Osteocyte (in vitro differentiated cells): ENCODE measurements around the gene JPH3. TPM values are rescaled to one million over a fixed set of nuclear protein-coding genes. Genes with fewer than 3 reads are reported as not detected.

ENCODE experiments used
- DNase-seq: peaks from one replicate; pipeline ENCODE4 v3.0.0; 2021; ENCODE audit warnings: mixed read lengths; ENCODE audit not compliant: unreplicated experiment; ENCODE audit errors: extremely low spot score
- H3K27ac Mint-ChIP-seq: one replicate; pipeline ENCODE4 v1.8.0; 2021; ENCODE audit warnings: mild to moderate bottlenecking, mixed read lengths; ENCODE audit not compliant: unreplicated experiment
- H3K27me3 Mint-ChIP-seq: one replicate; pipeline ENCODE4 v1.8.0; 2021; ENCODE audit warnings: mixed read lengths; ENCODE audit not compliant: unreplicated experiment
- H3K36me3 Mint-ChIP-seq: one replicate; pipeline ENCODE4 v1.8.0; 2021; ENCODE audit warnings: mixed read lengths; ENCODE audit not compliant: unreplicated experiment
- H3K4me1 Mint-ChIP-seq: one replicate; pipeline ENCODE4 v1.8.0; 2021; ENCODE audit warnings: mixed read lengths; ENCODE audit not compliant: unreplicated experiment
- H3K4me3 Mint-ChIP-seq: one replicate; pipeline ENCODE4 v1.8.0; 2021; ENCODE audit warnings: mild to moderate bottlenecking, moderate library complexity, mixed read lengths; ENCODE audit not compliant: unreplicated experiment
- H3K9me3 Mint-ChIP-seq: one replicate; pipeline ENCODE4 v1.8.0; 2021; ENCODE audit warnings: mixed read lengths; ENCODE audit not compliant: unreplicated experiment
- total RNA-seq: library from RNA; stranded (reverse); gene quantifications from 2 replicates; pipeline ENCODE4 v1.2.1, GENCODE V29; 2021
- TF ChIP-seq, protein P1 (sequence below): fragments of 200-600 bp; sonication (generic); IDR thresholded peaks from 2 replicates; pipeline ENCODE4 v1.5.0; 2021; ENCODE audit warnings: antibody characterized with exemption, mild to moderate bottlenecking, moderate library complexity

JPH3 gene
- total RNA-seq, 1 donor from 2014 or later, result 2.6 TPM

DNA sequence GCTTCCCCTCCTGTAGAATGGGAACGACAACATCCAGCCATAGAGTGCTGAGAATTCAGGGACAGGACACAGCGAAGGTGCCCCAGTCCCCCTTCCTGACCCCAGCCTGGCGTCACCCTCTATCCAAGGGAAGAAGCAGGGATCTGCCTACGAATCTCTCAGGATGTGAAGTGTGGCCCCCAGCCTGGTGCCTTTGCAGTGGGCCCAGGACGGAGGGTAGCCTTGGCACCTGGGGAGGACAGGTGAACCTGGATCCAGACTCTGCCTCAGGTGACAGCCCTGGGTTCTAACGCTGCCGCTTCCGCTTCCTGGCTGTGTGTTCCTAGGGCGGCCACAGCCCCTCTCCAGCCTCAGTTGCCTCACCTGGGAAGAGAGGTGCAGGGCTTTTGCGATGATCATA lies 36.4 kb downstream of the JPH3 start:
- no peak for DNase-seq

DNA sequence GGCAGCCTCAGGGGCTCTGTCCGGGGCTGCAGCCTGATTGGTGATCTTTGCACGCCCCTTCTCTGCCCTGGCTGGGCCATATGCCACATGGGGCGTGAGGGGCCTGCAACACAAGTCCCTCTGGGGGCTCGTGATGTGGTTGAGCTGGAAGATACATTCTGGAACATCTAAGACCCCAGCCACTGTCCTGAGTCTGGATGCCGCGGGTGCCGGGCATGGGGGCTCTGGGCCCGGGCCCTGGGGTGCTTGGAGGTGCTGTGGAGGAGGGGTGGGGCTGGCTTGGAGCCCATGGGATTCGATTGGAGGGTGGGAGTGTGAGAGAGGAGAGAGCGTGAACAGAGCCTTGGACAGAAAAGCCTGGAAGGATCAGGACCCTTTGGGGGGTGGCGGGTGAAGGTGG lies 39.4 kb downstream of the JPH3 start:
- no peak overlapping the region for H3K4me3 Mint-ChIP-seq
- no peaks in the 10 kb centered on the region for H3K36me3 Mint-ChIP-seq
- H3K9me3 Mint-ChIP-seq, result no peaks in the 10 kb centered on the region
- TF ChIP-seq, protein P1, sequence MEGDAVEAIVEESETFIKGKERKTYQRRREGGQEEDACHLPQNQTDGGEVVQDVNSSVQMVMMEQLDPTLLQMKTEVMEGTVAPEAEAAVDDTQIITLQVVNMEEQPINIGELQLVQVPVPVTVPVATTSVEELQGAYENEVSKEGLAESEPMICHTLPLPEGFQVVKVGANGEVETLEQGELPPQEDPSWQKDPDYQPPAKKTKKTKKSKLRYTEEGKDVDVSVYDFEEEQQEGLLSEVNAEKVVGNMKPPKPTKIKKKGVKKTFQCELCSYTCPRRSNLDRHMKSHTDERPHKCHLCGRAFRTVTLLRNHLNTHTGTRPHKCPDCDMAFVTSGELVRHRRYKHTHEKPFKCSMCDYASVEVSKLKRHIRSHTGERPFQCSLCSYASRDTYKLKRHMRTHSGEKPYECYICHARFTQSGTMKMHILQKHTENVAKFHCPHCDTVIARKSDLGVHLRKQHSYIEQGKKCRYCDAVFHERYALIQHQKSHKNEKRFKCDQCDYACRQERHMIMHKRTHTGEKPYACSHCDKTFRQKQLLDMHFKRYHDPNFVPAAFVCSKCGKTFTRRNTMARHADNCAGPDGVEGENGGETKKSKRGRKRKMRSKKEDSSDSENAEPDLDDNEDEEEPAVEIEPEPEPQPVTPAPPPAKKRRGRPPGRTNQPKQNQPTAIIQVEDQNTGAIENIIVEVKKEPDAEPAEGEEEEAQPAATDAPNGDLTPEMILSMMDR, result no peak
- H3K27ac Mint-ChIP-seq, result no peak overlapping the region
- no peak for DNase-seq
- no peaks in the 10 kb centered on the region for H3K4me1 Mint-ChIP-seq
- H3K27me3 Mint-ChIP-seq, result peaks cover 26% of the 10 kb centered on the region

More for the DNA sequence above, 36.4 kb downstream of the JPH3 start:
- H3K4me3 Mint-ChIP-seq, result no peak overlapping the region
- H3K27ac Mint-ChIP-seq, result no peak overlapping the region
- H3K36me3 Mint-ChIP-seq, result no peaks in the 10 kb centered on the region
- TF ChIP-seq, protein P1, result no peak
- H3K9me3 Mint-ChIP-seq, result no peaks in the 10 kb centered on the region
- peaks cover 10% of the 10 kb centered on the region for H3K4me1 Mint-ChIP-seq
- H3K27me3 Mint-ChIP-seq, result peaks cover 23% of the 10 kb centered on the region

DNA sequence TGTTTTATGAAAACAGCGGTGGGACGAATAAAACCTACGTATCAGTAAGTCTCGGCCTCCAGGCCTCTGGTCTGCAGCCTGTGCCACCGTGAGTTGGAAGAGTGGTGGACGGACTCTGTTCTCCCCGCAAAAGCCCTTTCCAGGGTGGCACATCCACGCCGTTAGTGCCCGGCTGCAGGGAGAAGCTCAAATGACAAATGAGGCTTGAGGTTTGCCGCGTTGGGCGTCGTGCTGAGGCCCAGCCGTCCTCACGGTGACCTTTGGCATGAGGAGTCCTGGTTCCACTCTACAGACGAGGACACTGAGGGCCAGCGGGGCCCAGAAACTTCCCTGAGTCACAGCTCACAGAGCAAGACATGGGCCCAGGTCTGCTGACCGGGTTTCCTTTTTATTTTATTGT lies 40.2 kb downstream of the JPH3 start:
- H3K27me3 Mint-ChIP-seq, result peaks cover 26% of the 10 kb centered on the region
- DNase-seq, result no peak
- H3K9me3 Mint-ChIP-seq, result no peaks in the 10 kb centered on the region
- H3K36me3 Mint-ChIP-seq, result no peaks in the 10 kb centered on the region
- H3K4me1 Mint-ChIP-seq, result no peaks in the 10 kb centered on the region
- H3K27ac Mint-ChIP-seq, result no peak overlapping the region
- no peak overlapping the region for H3K4me3 Mint-ChIP-seq
- TF ChIP-seq, protein P1, result no peak

- peaks cover 28% of the 10 kb centered on the region for H3K27me3 Mint-ChIP-seq
Measured at GRCh38 chr16:87644186-87644585, 41.9 kb downstream of the JPH3 start.

DNA sequence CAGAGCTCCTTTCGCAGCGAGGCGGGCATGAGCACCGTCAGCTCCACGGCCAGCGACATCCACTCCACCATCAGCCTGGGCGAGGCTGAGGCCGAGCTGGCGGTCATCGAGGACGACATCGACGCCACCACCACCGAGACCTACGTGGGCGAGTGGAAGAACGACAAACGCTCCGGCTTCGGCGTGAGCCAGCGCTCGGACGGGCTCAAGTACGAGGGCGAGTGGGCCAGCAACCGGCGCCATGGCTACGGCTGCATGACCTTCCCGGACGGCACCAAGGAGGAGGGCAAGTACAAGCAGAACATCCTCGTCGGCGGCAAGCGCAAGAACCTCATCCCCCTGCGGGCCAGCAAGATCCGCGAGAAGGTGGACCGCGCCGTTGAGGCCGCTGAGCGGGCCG lies 42.3 kb downstream of the JPH3 start:
- TF ChIP-seq, protein P1, result no peak
- peaks cover 27% of the 10 kb centered on the region for H3K27me3 Mint-ChIP-seq
- H3K4me3 Mint-ChIP-seq, result no peak overlapping the region
- H3K36me3 Mint-ChIP-seq, result no peaks in the 10 kb centered on the region
- DNase-seq, result no peak
- H3K9me3 Mint-ChIP-seq, result no peaks in the 10 kb centered on the region
- H3K4me1 Mint-ChIP-seq, result no peaks in the 10 kb centered on the region
- no peak overlapping the region for H3K27ac Mint-ChIP-seq

More at GRCh38 chr16:87644186-87644585, 41.9 kb downstream of the JPH3 start:
- Mint-ChIP-seq H3K4me3 (no peak overlapping the region), H3K9me3 (no peaks in the 10 kb centered on the region), H3K36me3 (no peaks in the 10 kb centered on the region), H3K27ac (no peak overlapping the region), H3K4me1 (no peaks in the 10 kb centered on the region)
- DNase-seq, result no peak
- TF ChIP-seq, protein P1, result no peak
